NCI-H524 treated with DMSO at 0.1 percent for 48 hours (cell line): ENCODE results near the gene ATP10A.

ENCODE experiments used
- DNase-seq: peaks from one replicate; lab custom pipeline; 2025; lab: John Stamatoyannopoulos, UW

The ATP10A gene

GRCh38 chr15:25863111-25863967 lies at the start of gene ATP10A:
Gene ATP10A (minus strand): TSS chr15:25863327. CDS start chr15:25863096, 231 bp downstream.
- no peak for DNase-seq

GRCh38 chr15:25912035-25912434 lies 48.9 kb upstream of the ATP10A start:
- no peak for DNase-seq

- DNase-seq = no peak
These were observed 47.7 kb upstream of the ATP10A start for GRCh38 chr15:25910832-25911231.

- no peak for DNase-seq
These were observed 46.7 kb upstream of the ATP10A start for GRCh38 chr15:25909806-25910205.

GRCh38 chr15:25909325-25909724 lies 46.2 kb upstream of the ATP10A start:
- DNase-seq = no peak

- DNase-seq = no peak
These were observed 42.0 kb upstream of the ATP10A start for GRCh38 chr15:25905140-25905539.

GRCh38 chr15:25903024-25903581 lies 40.0 kb upstream of the ATP10A start:
- DNase-seq = no peak

- no peak for DNase-seq
These were observed 38.9 kb upstream of the ATP10A start for GRCh38 chr15:25901811-25902605.

GRCh38 chr15:25900901-25901300 lies 37.8 kb upstream of the ATP10A start:
- no peak for DNase-seq

- DNase-seq = no peak
These were observed 37.3 kb upstream of the ATP10A start for GRCh38 chr15:25900431-25900830.

- no peak for DNase-seq
These were observed 36.7 kb upstream of the ATP10A start for GRCh38 chr15:25899870-25900269.

GRCh38 chr15:25897658-25898057 lies 34.5 kb upstream of the ATP10A start:
- DNase-seq = no peak

GRCh38 chr15:25894371-25894902 lies 31.3 kb upstream of the ATP10A start:
- DNase-seq = no peak

GRCh38 chr15:25893596-25893995 lies 30.5 kb upstream of the ATP10A start:
- no peak for DNase-seq

GRCh38 chr15:25892126-25892525 lies 29.0 kb upstream of the ATP10A start:
- DNase-seq = no peak

- no peak for DNase-seq
These were observed 28.0 kb upstream of the ATP10A start for GRCh38 chr15:25891081-25891480.

- DNase-seq = no peak
These were observed 27.4 kb upstream of the ATP10A start for GRCh38 chr15:25890529-25890928.

- no peak for DNase-seq
These were observed 24.7 kb upstream of the ATP10A start for GRCh38 chr15:25887870-25888269.

GRCh38 chr15:25886498-25887140 lies 23.5 kb upstream of the ATP10A start:
- no peak for DNase-seq

- DNase-seq = no peak
These were observed 21.2 kb upstream of the ATP10A start for GRCh38 chr15:25884370-25884769.

GRCh38 chr15:25883463-25884259 lies 20.5 kb upstream of the ATP10A start:
- no peak for DNase-seq
